Measurements from ENCODE around the gene GABRG3. TPM values are rescaled to one million over a fixed set of nuclear protein-coding genes. Genes with fewer than 3 reads are reported as not detected.

GABRG3 gene
- total RNA-seq, 1 donor from 2014 or later: not detected

GRCh38 chr15:27328608-27329007, 357.6 kb downstream of the GABRG3 start:
- Histone ChIP-seq H3K36me3 (ENCODE audit: control insufficient read depth, insufficient read depth, low read length) (no peaks in the 10 kb centered on the region), H3K27me3 (ENCODE audit: control insufficient read depth, insufficient read depth, low read length) (no peaks in the 10 kb centered on the region), H3K4me3 (ENCODE audit: low read depth, low read length) (no peak overlapping the region)
- TF ChIP-seq CTCF (IDR thresholded peaks at IDR 0.05; ENCODE audit: insufficient read depth, low read length, severe bottlenecking): no peak
- FAIRE-seq (no peak), DNase-seq (ENCODE audit: low read depth) (no peak)

- DNase-seq (ENCODE audit: low read depth) (no peak), FAIRE-seq (no peak)
- H3K4me3 ChIP-seq (ENCODE audit: low read depth, low read length): no peak overlapping the region
- H3K27me3 ChIP-seq (ENCODE audit: control insufficient read depth, insufficient read depth, low read length): no peaks in the 10 kb centered on the region
- no peaks in the 10 kb centered on the region for H3K36me3 ChIP-seq (ENCODE audit: control insufficient read depth, insufficient read depth, low read length)
- TF ChIP-seq CTCF (IDR thresholded peaks at IDR 0.05; ENCODE audit: insufficient read depth, low read length, severe bottlenecking): no peak
Measured at GRCh38 chr15:27330326-27330725, 359.3 kb downstream of the GABRG3 start.

- no peak overlapping the region for H3K4me3 ChIP-seq (ENCODE audit: low read depth, low read length)
- no peak for TF ChIP-seq CTCF (IDR thresholded peaks at IDR 0.05; ENCODE audit: insufficient read depth, low read length, severe bottlenecking)
- DNase-seq (ENCODE audit: low read depth): peak; percentile 1
- H3K27me3 ChIP-seq (ENCODE audit: control insufficient read depth, insufficient read depth, low read length): no peaks in the 10 kb centered on the region
- no peak for FAIRE-seq
- H3K36me3 ChIP-seq (ENCODE audit: control insufficient read depth, insufficient read depth, low read length): no peaks in the 10 kb centered on the region
Measured at GRCh38 chr15:27336676-27337075, 365.7 kb downstream of the GABRG3 start.

- DNase-seq (ENCODE audit: low read depth): no peak
- no peak for TF ChIP-seq CTCF (IDR thresholded peaks at IDR 0.05; ENCODE audit: insufficient read depth, low read length, severe bottlenecking)
- no peaks in the 10 kb centered on the region for H3K36me3 ChIP-seq (ENCODE audit: control insufficient read depth, insufficient read depth, low read length)
- no peak overlapping the region for H3K4me3 ChIP-seq (ENCODE audit: low read depth, low read length)
- no peaks in the 10 kb centered on the region for H3K27me3 ChIP-seq (ENCODE audit: control insufficient read depth, insufficient read depth, low read length)
- FAIRE-seq: no peak
Measured at GRCh38 chr15:27339138-27339537, 368.2 kb downstream of the GABRG3 start.

GRCh38 chr15:27341780-27342343, 370.9 kb downstream of the GABRG3 start:
- no peak for FAIRE-seq
- no peak for TF ChIP-seq CTCF (IDR thresholded peaks at IDR 0.05; ENCODE audit: insufficient read depth, low read length, severe bottlenecking)
- no peak for DNase-seq (ENCODE audit: low read depth)

GRCh38 chr15:27342991-27343390, 372.0 kb downstream of the GABRG3 start:
- Histone ChIP-seq H3K36me3 (ENCODE audit: control insufficient read depth, insufficient read depth, low read length) (no peaks in the 10 kb centered on the region), H3K27me3 (ENCODE audit: control insufficient read depth, insufficient read depth, low read length) (no peaks in the 10 kb centered on the region), H3K4me3 (ENCODE audit: low read depth, low read length) (no peak overlapping the region)
- DNase-seq (ENCODE audit: low read depth): no peak
- TF ChIP-seq CTCF (IDR thresholded peaks at IDR 0.05; ENCODE audit: insufficient read depth, low read length, severe bottlenecking): no peak
- FAIRE-seq: no peak

More at GRCh38 chr15:27341780-27342343, 370.9 kb downstream of the GABRG3 start:
- Histone ChIP-seq H3K4me3 (ENCODE audit: low read depth, low read length) (no peak overlapping the region), H3K27me3 (ENCODE audit: control insufficient read depth, insufficient read depth, low read length) (no peaks in the 10 kb centered on the region), H3K36me3 (ENCODE audit: control insufficient read depth, insufficient read depth, low read length) (no peaks in the 10 kb centered on the region)
